ENCODE data around the gene CAV2. TPM values are rescaled to one million over a fixed set of nuclear protein-coding genes. Genes with fewer than 3 reads are reported as not detected.
A peak's percentile ranks its signal among the peaks of the same experiment; 100 is the strongest.

Gene CAV2
- total and polyA plus RNA-seq, 4 donors, result 81.8 to 131 (median 88.2) TPM

- DNase-seq, result no peak
- no peaks in the 10 kb centered on the region for H3K9me3 ChIP-seq (ENCODE audit: control insufficient read depth, low read length)
- H3K36me3 ChIP-seq (ENCODE audit: control insufficient read depth in 1 of 2, insufficient read depth in 2 of 2, low read length in 1 of 2), result no peaks in the 10 kb centered on the region
- 54 to 56% methylated on average over 3 of the region's 3 CpGs for WGBS, 2 donors
- no peaks in the 10 kb centered on the region for H3K27me3 ChIP-seq (ENCODE audit: control insufficient read depth in 1 of 2, insufficient read depth in 2 of 2, low read length in 1 of 2)
- peaks cover 2 to 5% of the 10 kb centered on the region in 2 donors for H3K4me1 ChIP-seq (ENCODE audit: control insufficient read depth in 1 of 2, insufficient read depth in 2 of 2, low read length in 2 of 2)
- no peak overlapping the region for H3K4me3 ChIP-seq (ENCODE audit: low read length in 2 of 2)
- no peak overlapping the region for H3K27ac ChIP-seq (ENCODE audit: low read depth in 1 of 2, low read length in 2 of 2)
- no peak for ATAC-seq (ENCODE audit: low FRiP score)
- intact Hi-C loops (cut with DNase I), result no loop called here
These were observed 30.7 kb downstream of the CAV2 start for GRCh38 chr7:116530107-116530820.

DNA sequence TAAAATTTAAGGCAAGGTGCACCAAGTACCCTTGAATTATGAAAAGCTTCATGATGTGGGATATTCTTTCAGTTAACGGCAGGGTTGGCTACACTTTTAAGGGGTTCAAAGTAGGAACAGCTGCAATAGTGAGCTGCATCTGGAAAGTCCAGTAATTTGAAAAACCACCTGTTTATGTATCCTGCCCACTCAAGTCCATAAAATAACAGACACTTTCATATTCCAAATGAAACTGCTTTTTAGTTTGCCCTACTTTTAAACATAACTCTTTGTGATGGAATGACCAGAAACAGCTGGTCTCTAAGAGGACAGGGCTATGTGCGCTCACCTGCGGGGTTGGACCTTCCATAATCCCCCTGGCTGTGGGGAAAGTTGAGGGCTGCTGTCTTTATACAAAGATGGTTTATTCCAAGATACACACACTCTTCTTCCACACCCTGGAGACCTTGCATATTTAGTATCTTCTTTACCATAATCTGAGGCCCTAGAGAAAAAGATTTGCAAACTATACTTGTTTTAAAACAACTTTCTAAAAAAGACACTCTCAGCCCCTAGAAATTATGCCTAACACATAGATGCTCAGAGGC, 32.7 kb downstream of the CAV2 start:
- Histone ChIP-seq H3K4me1 (ENCODE audit: control insufficient read depth in 1 of 2, insufficient read depth in 2 of 2, low read length in 2 of 2) (peaks cover 4 to 5% of the 10 kb centered on the region in 2 donors), H3K9me3 (ENCODE audit: control insufficient read depth, low read length) (no peaks in the 10 kb centered on the region), H3K4me3 (ENCODE audit: low read length in 2 of 2) (no peak overlapping the region), H3K27me3 (ENCODE audit: control insufficient read depth in 1 of 2, insufficient read depth in 2 of 2, low read length in 1 of 2) (no peaks in the 10 kb centered on the region), H3K27ac (ENCODE audit: low read depth in 1 of 2, low read length in 2 of 2) (no peak overlapping the region), H3K36me3 (ENCODE audit: control insufficient read depth in 1 of 2, insufficient read depth in 2 of 2, low read length in 1 of 2) (peaks cover 0 to 5% of the 10 kb centered on the region in 2 donors)
- WGBS, 2 donors, result 86 to 87% methylated on average over 3 of the region's 3 CpGs
- ATAC-seq (ENCODE audit: low FRiP score) (no peak), DNase-seq (no peak)
- intact Hi-C loops (cut with DNase I), result no loop called here

- peak; percentile 70 for ATAC-seq (ENCODE audit: low FRiP score)
These were observed 35.3 kb downstream of the CAV2 start for GRCh38 chr7:116534790-116535189.

GRCh38 chr7:116535416-116535815, 35.9 kb downstream of the CAV2 start:
- H3K4me1 ChIP-seq (ENCODE audit: control insufficient read depth in 1 of 2, insufficient read depth in 2 of 2, low read length in 2 of 2), result peaks cover 4 to 5% of the 10 kb centered on the region in 2 donors
- H3K36me3 ChIP-seq (ENCODE audit: control insufficient read depth in 1 of 2, insufficient read depth in 2 of 2, low read length in 1 of 2), result peaks cover 0 to 8% of the 10 kb centered on the region in 2 donors
- H3K27ac ChIP-seq (ENCODE audit: low read depth in 1 of 2, low read length in 2 of 2), result no peak overlapping the region

More at GRCh38 chr7:116534790-116535189, 35.3 kb downstream of the CAV2 start:
- H3K4me3 ChIP-seq (ENCODE audit: low read length in 2 of 2), result no peak overlapping the region
- 73 to 78% methylated on average over 2 of the region's 2 CpGs for WGBS, 2 donors
- peaks cover 0 to 8% of the 10 kb centered on the region in 2 donors for H3K36me3 ChIP-seq (ENCODE audit: control insufficient read depth in 1 of 2, insufficient read depth in 2 of 2, low read length in 1 of 2)
- H3K4me1 ChIP-seq (ENCODE audit: control insufficient read depth in 1 of 2, insufficient read depth in 2 of 2, low read length in 2 of 2), result peaks cover 4 to 5% of the 10 kb centered on the region in 2 donors
- DNase-seq, result no peak
- H3K27me3 ChIP-seq (ENCODE audit: control insufficient read depth in 1 of 2, insufficient read depth in 2 of 2, low read length in 1 of 2), result no peaks in the 10 kb centered on the region
- peak overlapping the region in 1 of 2 donors; percentile 8 for H3K27ac ChIP-seq (ENCODE audit: low read depth in 1 of 2, low read length in 2 of 2)
- intact Hi-C loops (cut with DNase I), result no loop called here
- no peaks in the 10 kb centered on the region for H3K9me3 ChIP-seq (ENCODE audit: control insufficient read depth, low read length)

GRCh38 chr7:116538138-116538537, 38.6 kb downstream of the CAV2 start:
- H3K9me3 ChIP-seq (ENCODE audit: control insufficient read depth, low read length), result no peaks in the 10 kb centered on the region
- 82 to 83% methylated on average over 2 of the region's 2 CpGs for WGBS, 2 donors
- H3K4me3 ChIP-seq (ENCODE audit: low read length in 2 of 2), result no peak overlapping the region
- ATAC-seq (ENCODE audit: low FRiP score), result no peak
- peaks cover 3 to 8% of the 10 kb centered on the region in 2 donors for H3K4me1 ChIP-seq (ENCODE audit: control insufficient read depth in 1 of 2, insufficient read depth in 2 of 2, low read length in 2 of 2)
- DNase-seq, result no peak
- no peaks in the 10 kb centered on the region for H3K27me3 ChIP-seq (ENCODE audit: control insufficient read depth in 1 of 2, insufficient read depth in 2 of 2, low read length in 1 of 2)
- peaks cover 0 to 8% of the 10 kb centered on the region in 2 donors for H3K36me3 ChIP-seq (ENCODE audit: control insufficient read depth in 1 of 2, insufficient read depth in 2 of 2, low read length in 1 of 2)
- intact Hi-C loops (cut with DNase I), result no loop called here
- H3K27ac ChIP-seq (ENCODE audit: low read depth in 1 of 2, low read length in 2 of 2), result no peak overlapping the region

More at GRCh38 chr7:116535416-116535815, 35.9 kb downstream of the CAV2 start:
- no peak for ATAC-seq (ENCODE audit: low FRiP score)
- no peak overlapping the region for H3K4me3 ChIP-seq (ENCODE audit: low read length in 2 of 2)
- no peak for DNase-seq
- no peaks in the 10 kb centered on the region for H3K27me3 ChIP-seq (ENCODE audit: control insufficient read depth in 1 of 2, insufficient read depth in 2 of 2, low read length in 1 of 2)
- intact Hi-C loops (cut with DNase I), result no loop called here
- WGBS, 2 donors, result 50 to 62% methylated on average over 1 of the region's 1 CpG
- H3K9me3 ChIP-seq (ENCODE audit: control insufficient read depth, low read length), result no peaks in the 10 kb centered on the region

DNA sequence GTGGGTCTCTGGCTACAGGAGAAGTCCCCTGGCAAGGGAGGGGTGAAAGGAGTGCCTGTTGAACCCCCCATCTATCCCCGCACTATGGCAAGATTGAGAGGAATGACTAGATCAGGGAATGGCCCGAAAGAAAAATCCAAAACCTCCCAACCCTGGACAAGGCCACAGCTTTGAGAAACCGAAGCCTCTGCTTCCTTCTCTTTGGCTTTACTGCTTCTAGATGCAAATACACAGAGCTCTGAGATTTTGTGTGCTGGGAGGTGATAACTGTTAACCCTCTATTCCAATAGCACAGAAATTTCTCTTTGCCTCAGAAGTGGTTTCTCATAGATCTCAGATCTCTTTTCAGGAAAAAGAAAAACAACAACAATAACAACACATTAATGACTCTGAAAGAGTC, 40.3 kb downstream of the CAV2 start:
- Histone ChIP-seq H3K27me3 (ENCODE audit: control insufficient read depth in 1 of 2, insufficient read depth in 2 of 2, low read length in 1 of 2) (no peaks in the 10 kb centered on the region), H3K36me3 (ENCODE audit: control insufficient read depth in 1 of 2, insufficient read depth in 2 of 2, low read length in 1 of 2) (peaks cover 0 to 8% of the 10 kb centered on the region in 2 donors), H3K9me3 (ENCODE audit: control insufficient read depth, low read length) (no peaks in the 10 kb centered on the region), H3K4me1 (ENCODE audit: control insufficient read depth in 1 of 2, insufficient read depth in 2 of 2, low read length in 2 of 2) (peaks cover 0 to 6% of the 10 kb centered on the region in 2 donors), H3K27ac (ENCODE audit: low read depth in 1 of 2, low read length in 2 of 2) (no peak overlapping the region), H3K4me3 (ENCODE audit: low read length in 2 of 2) (no peak overlapping the region)
- DNase-seq (no peak), ATAC-seq (ENCODE audit: low FRiP score) (no peak)
- 77 to 84% methylated on average over 3 of the region's 3 CpGs for WGBS, 2 donors
- intact Hi-C loops (cut with DNase I), result no loop called here

- no peak for DNase-seq
- no peaks in the 10 kb centered on the region for H3K27me3 ChIP-seq (ENCODE audit: control insufficient read depth in 1 of 2, insufficient read depth in 2 of 2, low read length in 1 of 2)
- ATAC-seq (ENCODE audit: low FRiP score), result no peak
- H3K27ac ChIP-seq (ENCODE audit: low read depth in 1 of 2, low read length in 2 of 2), result no peak overlapping the region
- no peak overlapping the region for H3K4me3 ChIP-seq (ENCODE audit: low read length in 2 of 2)
- H3K4me1 ChIP-seq (ENCODE audit: control insufficient read depth in 1 of 2, insufficient read depth in 2 of 2, low read length in 2 of 2), result peaks cover 0 to 6% of the 10 kb centered on the region in 2 donors
- H3K36me3 ChIP-seq (ENCODE audit: control insufficient read depth in 1 of 2, insufficient read depth in 2 of 2, low read length in 1 of 2), result peaks cover 0 to 8% of the 10 kb centered on the region in 2 donors
- intact Hi-C loops (cut with DNase I), result no loop called here
- H3K9me3 ChIP-seq (ENCODE audit: control insufficient read depth, low read length), result no peaks in the 10 kb centered on the region
These were observed 41.2 kb downstream of the CAV2 start for GRCh38 chr7:116540743-116541142.

DNA sequence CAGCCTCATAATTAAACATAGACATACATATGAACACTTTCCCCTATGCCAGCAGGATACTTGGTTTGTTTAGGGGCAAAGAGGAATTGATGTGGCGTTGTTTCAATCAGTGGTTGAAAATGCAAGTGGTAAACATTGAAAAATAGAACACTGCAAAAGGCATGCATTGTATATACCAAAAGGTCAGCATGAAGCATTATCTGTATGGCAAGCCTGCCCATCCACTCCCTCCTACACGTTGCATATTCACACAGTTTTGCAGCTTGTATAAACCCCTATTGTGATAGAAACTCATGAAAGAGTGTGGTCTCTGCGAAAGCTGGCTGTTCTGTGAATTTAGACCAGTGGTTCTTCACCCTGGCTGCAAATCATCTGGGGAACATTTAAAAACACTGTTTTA, 42.4 kb downstream of the CAV2 start:
- ATAC-seq (ENCODE audit: low FRiP score) (no peak), DNase-seq (no peak)
- Histone ChIP-seq H3K4me3 (ENCODE audit: low read length in 2 of 2) (no peak overlapping the region), H3K9me3 (ENCODE audit: control insufficient read depth, low read length) (no peaks in the 10 kb centered on the region), H3K27ac (ENCODE audit: low read depth in 1 of 2, low read length in 2 of 2) (peak overlapping the region in 1 of 2 donors; percentile 43), H3K4me1 (ENCODE audit: control insufficient read depth in 1 of 2, insufficient read depth in 2 of 2, low read length in 2 of 2) (peaks cover 0 to 6% of the 10 kb centered on the region in 2 donors), H3K27me3 (ENCODE audit: control insufficient read depth in 1 of 2, insufficient read depth in 2 of 2, low read length in 1 of 2) (no peaks in the 10 kb centered on the region), H3K36me3 (ENCODE audit: control insufficient read depth in 1 of 2, insufficient read depth in 2 of 2, low read length in 1 of 2) (peaks cover 0 to 3% of the 10 kb centered on the region in 2 donors)
- WGBS, 2 donors, result 70 to 72% methylated on average over 3 of the region's 3 CpGs
- intact Hi-C loops (cut with DNase I), result no loop called here

GRCh38 chr7:116542618-116543017, 43.1 kb downstream of the CAV2 start:
- Histone ChIP-seq H3K4me3 (ENCODE audit: low read length in 2 of 2) (no peak overlapping the region), H3K4me1 (ENCODE audit: control insufficient read depth in 1 of 2, insufficient read depth in 2 of 2, low read length in 2 of 2) (peaks cover 0 to 7% of the 10 kb centered on the region in 2 donors), H3K27ac (ENCODE audit: low read depth in 1 of 2, low read length in 2 of 2) (peak overlapping the region in 1 of 2 donors; percentile 12), H3K36me3 (ENCODE audit: control insufficient read depth in 1 of 2, insufficient read depth in 2 of 2, low read length in 1 of 2) (peaks cover 3% of the 10 kb centered on the region in 2 donors), H3K9me3 (ENCODE audit: control insufficient read depth, low read length) (no peaks in the 10 kb centered on the region), H3K27me3 (ENCODE audit: control insufficient read depth in 1 of 2, insufficient read depth in 2 of 2, low read length in 1 of 2) (no peaks in the 10 kb centered on the region)
- WGBS, 2 donors, result 77 to 85% methylated on average over 2 of the region's 2 CpGs
- intact Hi-C loops (cut with DNase I), result no loop called here
- DNase-seq, result no peak
- ATAC-seq (ENCODE audit: low FRiP score), result no peak

Measured in aorta (tissue), 5 donors.